Nucleus accumbens (tissue), 56 donors: ENCODE measurements around the gene RASGEF1B.

Source experiments
- DNase-seq, 56 donors: peaks; one replicate each; lab custom pipeline; 2025; lab: John Stamatoyannopoulos, UW

Gene RASGEF1B

DNA sequence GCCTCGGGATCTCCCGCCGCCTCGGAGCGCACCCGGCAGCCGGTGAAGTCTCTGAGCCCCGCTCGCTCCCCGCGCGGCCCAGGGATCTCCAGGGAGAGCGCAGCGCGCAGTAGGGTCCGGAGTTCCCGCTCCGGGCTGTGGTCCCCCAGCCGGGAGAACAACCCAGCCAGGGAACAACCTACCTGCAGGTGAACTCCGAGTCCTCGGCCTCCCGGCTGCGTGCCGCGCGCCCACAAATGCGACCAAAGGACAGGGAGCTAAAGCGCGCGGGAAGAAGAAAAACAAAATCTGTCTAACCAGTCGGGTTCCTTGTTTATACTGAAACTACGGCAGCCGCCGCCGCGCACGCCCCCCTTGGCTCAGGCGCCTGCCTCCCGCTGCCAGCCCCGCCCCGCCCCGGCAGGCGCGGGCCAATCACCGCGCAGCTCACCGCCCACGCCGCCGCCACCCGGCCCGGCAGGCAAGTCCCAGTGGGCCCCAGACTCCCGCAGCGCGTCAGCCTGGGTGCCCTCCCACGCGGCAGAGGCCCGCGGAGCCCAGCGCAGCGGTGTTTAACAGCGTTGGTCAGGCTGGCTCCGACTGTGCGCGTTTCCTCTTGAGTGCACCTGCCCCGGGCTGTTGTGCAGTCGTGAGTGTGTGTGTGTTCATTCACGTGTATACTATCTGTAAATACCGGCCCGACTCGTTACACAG is at the start of gene RASGEF1B:
Gene RASGEF1B (minus strand): TSS at position 320 of the 693 bp plus-strand sequence. CDS start 12,399 bp downstream, outside the sequence.
- DNase-seq: peak; percentile 12 to 94 (median 88)

DNA sequence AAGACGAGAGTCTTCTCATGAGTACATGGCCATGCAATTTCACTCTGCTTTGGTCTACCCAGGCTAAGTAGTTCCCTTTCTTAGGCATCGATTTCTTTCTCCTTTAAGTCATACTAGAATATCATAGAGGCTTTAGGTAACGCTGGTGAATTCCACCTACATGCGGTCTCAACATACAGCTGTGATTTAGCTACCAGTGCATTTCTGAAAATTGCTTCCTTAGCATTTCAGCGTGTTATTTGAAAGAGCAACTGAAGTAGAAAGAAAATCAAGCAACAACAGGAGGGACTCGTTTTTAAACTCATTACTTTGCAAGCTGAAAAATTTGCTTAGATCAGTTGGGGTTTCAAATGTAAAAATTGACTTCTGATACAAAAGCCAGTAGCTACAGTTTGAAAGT is 48.1 kb upstream of the RASGEF1B start:
- DNase-seq: no peak

DNA sequence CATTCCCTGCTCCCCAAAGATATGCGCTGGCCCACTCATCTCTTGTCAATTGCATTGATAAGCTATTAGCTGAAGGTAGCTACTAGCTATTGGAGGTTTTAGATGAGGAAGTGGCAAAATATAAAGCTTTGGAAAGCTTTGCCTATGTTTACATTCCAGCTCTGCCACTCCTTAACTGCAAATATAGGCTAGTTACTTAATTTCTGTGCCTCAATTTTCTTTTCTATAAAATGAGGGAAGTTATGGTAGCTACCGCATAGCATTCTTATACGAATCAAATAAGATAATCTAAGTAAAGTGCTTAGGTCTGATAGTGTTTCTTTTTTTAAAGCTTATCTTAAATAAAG is 47.7 kb upstream of the RASGEF1B start:
- DNase-seq: no peak

DNA sequence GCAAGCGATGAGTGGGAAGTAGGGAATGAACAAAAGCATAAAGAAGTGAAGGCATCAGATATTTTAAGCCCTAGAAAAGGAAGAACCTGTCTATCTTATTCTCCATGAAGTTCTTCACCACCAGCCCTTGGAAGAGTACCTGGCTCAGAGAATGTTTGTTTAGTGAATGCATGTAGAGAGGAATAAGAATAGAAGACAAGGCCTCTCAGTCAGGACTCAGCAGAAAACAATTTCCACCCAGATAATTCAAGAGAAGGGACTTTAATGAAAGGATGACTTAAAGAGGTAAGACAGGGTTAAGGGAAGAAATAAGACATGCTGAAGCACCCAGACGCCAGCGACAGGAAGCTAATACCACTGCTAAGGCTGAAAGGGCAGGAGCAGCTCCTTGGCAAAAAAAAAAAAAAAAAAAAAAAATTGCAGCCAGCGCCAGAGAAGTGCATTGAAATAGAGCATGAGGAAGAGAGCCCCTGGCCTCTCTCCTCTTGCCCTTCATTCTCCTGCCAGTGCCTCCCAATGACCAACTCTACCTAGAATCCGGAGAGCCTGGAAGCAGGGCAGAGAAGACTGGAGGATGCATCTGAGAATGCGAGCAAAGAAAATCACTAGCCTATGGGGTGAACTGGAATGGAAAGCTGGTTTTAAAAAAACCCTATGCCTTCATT is 47.2 kb upstream of the RASGEF1B start:
- DNase-seq: no peak

DNA sequence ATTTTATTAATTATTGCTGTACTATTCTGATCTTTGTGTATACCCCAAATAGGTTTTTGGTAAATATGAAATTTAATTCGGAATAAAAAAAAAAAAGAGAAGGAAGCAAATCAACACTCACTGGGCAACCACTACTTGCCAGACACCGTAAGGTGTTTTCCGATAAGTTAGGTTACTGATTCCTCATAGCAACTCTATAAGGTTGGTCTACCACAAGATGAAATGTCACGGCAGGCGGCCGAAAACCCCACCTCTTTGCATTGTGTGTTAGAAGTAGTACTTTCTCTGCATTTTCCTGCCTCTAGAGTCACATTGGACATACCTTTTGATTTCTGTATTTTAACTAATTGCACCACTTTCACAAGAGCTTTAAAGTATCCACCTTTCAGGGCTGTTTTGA is 44.5 kb upstream of the RASGEF1B start:
- no peak for DNase-seq

DNA sequence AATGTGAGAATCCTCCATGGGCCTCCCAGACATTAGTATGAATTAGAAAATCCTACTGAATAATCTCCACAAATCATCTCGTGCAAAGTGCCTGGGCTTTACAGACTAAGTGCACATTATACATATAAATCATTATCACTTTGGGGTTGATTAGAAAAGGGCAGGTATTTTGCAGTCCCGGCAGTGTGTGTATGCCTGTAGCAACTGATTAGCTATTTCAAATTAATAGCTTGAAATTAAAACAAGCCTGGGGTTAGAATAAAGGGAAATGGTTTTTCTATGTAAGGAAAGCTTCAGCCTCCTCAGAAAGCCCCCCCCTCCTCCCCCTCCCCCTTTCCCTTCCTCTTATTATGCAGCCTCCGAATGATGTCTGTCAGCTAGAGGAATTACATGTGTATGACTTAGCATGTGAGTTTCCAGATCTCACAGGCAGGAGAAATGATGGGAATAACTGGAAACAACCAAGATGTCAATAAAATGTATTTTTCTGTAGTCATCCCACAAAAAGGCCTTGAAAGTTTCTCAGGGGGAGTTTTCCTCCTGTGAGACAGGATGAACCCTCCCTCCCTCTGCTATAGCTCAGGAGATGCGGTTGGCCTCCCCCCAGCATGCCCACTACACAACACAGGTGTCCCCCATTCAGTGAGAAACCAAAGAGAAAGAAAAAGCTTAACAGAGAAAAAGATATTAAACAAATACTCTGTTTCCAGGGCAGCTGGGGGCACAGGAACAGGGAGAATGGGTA is 41.2 kb upstream of the RASGEF1B start:
- DNase-seq: no peak

DNA sequence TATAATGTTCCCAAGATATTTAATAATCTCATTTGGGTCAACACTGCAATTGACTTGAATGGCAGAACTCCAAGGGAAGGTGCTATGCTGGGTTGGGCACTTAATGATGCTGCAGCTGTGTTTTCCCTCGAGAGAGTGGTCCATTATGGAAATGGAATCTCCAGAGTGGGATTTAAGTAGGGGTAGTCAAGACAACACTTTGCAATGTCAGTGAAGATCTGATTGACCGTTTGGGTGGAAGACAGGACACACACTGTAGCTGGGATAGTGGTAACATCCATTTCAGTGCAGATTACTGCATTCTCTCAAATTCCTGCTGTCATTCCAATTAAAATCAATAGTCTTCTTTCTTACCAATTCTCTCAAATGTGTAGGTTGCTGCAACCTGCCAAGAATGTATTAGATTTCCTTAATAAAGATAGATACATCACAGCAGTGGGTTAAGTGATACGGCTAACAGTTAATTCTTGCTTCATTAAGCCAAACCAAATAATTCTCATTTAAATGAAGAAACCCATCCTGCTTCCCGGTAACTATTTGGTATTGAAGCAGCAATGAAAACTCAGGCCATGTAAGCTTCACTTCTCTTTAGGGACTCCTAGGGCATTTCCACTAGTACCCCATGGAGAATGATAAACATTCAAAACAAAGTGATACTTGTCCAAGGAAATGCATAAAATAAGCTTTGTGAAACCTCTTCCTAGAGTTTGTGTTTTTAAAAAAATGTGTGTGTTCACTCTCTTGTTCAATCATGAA is 40.5 kb upstream of the RASGEF1B start:
- no peak for DNase-seq

DNA sequence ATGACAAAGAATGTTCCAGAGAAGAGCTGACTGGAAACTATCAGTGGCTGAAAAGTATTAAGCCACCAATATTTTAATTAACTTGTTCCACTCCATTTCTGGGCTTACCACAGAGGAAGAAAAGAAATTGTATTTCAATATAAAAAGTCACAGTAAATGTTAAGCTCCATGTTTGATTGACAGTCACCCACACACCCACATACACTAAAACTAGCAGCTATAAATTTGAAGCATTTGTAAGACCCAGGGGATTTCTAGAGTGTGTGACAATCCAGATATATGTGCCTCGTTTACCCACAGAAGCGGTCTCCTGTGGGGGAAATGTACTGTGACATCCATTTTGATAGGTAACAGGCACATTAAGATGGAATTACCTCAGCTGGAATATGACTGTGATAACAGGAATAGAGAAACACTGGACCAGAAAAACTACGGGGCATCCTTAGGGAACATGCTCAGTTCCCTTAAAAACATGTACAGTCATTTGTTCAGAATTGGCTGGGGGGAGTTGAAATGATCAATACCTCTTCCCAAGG is 39.0 kb upstream of the RASGEF1B start:
- no peak for DNase-seq

DNA sequence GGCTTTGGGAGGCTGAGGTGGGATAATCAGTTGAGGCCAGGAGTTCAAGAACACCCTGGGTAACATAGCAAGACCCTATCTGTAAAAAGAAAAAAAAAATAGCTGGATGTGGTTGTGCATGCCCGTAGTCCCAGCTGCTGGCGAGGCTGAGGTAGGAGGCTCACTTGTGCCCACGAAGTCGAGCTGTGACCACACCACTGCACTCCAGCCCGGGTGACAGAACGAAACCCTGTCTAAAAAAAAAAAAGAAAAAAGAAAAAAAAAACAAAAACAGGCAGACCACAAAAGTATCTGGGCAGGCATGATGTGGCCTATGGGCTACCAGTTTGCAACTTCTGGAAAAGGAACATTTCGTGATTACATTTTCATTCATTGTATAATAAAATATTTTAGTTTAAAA is 38.1 kb upstream of the RASGEF1B start:
- no peak for DNase-seq

DNA sequence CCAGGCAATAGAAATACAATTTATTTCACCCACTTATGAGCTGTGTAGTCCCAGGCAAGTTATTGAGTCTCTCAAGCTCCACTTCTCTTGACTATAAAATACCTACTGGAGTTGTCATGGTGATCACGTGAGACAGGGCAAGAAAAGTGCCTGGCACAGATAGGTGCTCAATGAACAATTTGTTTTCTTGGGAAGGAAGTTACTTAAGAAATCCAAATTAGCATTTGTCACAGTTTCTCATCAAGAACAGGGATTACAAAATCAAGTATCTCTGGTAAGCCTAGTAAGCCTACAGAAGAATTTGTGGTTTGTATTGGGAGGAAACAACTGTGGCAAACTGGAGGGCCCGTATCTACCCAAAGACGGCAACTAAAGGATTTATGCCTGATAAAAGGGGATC is 37.5 kb upstream of the RASGEF1B start:
- no peak for DNase-seq

DNA sequence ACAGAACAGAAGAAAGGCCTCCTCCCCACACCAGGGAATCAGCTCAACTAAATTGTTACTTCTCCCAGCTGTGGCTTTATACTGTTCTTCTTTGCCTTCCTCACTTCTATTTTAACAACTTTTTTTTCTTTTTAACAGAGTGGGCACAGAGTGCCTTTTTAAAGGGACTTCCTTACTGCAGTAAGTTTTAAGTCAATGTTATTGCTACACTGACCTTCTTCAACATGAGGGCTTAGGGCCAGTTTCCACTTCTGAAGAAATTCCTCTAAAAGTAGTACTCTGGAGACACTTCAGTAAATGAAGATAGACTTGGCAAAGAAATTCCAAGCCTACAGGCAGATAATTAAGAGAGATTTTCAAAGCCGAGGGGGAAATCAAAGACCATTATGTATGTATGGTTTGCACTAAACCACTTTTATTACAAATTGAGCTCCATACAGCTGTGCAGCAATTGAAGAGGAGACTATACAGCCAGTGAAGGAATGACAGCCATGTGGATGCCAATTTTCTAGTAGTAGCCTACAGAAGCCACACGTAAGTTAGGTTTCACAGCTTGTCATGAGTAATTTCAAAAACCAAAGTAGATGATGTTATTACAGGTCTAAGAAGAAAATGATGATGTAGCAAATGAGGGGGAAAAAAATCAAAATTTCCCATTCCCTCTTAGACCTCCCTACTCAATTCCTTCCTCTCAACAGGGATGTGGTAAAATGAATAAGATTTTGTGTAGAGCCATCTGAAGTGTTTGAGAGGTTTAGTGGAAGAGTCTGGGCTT is 36.9 kb upstream of the RASGEF1B start:
- no peak for DNase-seq

DNA sequence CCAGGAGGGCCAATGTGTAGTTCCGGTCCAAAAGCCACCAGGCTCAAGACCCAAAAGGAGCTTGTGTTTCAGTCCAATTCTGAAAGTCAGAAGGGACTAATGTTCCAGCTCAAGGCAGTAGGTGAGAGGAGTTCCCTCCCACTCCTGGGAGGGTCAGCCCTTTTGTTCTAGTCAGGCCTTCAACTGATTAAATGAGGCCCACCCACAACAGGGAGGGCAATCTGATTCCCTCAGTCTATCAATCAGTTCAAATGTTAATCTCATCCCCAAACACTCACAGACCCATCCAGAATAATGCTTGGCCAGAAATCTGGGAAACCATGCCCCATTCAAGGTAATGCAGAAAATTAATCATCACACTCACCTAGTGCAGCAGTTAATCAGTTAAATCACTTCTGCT is 35.8 kb upstream of the RASGEF1B start:
- DNase-seq: no peak

DNA sequence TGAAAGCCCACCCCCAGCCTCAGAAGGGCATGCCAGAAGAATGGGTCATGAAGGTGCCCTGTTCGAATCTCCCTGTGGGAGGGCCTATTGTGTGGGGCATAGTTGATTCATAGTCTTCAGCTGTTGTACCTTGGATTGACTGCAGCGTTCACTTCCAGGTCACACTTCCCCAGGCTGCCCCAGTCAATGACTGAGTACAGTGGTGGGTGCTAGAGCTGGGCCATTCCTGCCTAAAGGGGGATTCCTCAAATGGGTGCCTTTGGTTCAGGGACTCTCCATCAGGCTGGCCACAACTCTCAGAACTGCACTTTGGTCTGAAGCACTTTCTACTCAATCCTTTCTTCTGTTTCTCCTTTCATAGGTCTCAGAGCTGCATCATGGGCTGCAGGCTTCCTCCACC is 35.0 kb upstream of the RASGEF1B start:
- DNase-seq: no peak

DNA sequence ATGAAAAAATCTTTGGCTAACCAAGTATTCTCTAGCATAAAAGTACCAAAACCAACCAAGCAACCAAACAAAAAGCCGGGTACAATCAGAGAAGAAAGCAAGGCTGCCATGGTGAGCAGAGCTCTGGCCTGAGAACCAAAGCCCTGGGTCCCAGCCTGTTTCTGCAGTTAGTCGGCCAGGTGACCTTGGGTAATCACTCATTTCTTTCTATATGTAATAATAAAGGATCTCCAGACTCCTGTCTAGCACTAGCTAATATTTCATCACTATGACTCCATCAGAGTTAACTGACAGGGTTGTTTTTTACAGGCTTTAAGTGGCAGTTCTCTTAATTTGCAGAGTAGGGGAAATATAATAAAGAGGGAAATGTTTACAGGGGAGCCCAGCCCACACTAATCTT is 34.0 kb upstream of the RASGEF1B start:
- no peak for DNase-seq

DNA sequence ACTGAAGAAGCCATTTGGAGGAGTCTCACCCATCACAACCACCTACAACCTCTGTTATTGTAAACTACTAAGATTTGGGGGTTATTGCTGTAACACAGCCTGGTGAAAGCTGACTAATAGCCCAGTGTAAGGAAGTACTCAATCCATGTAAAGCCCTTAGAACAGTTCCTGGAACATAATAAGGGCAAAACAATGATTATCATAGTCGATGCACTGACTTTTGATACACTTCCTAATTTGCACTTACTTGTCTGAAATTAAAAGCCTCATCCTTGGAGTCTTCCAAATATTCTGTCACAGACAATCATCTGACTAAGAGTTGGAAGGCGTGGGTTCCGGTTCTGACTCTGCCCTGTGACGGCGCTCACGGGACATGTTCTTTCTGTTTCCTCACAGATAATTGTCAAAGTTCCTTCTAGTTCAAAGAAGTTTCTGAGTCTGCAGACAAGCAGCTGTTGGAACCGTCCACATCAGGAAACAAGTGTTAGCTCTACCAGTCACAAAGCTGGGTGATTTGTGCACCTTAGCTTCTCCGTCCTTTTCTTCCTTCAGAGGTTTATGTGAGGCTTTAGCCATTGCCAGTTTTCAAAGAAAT is 33.4 kb upstream of the RASGEF1B start:
- peak in 30 of 56 donors; percentile 2 to 61 (median 24) for DNase-seq

DNA sequence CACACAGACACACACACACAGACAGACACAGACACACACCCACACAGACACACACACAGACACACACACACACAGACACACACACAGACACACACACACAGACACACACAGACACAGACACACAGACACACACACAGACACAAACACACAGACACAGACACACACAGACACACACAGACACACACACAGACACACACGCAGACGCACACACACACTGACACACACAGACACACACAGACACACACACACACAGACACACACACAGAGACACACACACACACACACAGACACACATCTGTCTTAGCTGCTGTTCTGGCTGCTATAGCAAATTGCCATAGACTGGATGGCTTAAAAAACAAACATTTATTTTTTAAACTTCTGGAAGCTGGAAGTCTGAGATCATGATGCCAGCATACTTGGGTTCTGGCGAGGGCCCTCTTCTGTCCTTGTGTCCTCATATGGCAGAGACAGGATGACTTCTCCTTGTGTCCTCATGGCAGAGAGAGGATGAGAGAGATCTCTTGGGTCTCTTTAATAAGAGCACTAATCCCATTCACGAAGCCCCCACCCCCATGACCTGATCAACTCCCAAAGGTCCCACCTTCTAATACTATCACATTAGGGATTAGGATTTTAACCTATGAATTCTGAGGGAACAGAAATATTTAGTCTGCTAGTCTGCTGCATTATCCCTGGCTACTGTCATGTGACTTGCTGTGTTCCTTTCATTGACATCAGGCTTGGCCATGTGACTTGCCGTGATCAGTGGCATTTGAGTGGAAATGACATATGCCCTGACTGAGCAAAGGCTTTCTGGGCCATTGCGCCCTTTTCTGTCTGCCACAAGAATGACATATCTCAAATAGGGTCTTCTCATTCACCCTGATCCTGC is 32.7 kb upstream of the RASGEF1B start:
- DNase-seq: peak in 4 of 56 donors; percentile 13 to 38 (median 24)

DNA sequence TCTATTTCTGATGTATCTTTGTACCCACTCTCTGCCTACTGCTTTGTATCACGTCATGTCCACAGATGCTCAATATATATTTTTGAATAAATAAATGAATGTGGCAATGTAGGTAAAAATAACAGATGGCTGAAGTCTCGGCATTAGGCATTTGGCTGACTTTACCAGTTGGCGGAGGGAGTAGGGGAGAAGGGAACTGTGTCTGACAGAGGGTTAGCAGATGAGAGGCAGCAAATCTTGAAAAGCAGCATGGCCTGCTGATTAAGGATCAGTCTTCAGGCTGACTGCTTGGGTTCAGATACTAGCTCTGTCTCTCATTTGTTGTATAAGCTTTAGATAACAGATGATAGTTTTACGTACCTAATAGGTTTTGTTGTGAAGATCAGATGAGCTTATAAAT is 31.9 kb upstream of the RASGEF1B start:
- no peak for DNase-seq

DNA sequence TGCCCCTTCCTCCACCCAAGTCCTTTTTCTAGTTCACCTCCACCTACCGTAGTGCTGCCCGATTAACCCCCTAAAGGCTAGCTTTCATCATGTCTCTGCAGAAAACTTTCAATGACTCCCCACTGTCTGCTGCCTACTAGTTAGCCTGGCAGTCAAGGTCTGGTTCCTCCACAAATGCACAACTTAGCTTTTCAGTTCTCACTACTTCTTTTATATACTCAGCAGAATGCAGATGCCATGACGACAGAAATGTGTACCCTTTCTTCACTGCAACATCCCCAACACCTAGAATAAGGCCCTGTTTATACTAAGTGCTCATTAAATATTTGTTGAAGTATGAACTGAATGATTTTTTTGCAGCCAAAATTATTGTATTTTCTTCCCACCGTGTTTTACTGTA is 30.9 kb upstream of the RASGEF1B start:
- no peak for DNase-seq

DNA sequence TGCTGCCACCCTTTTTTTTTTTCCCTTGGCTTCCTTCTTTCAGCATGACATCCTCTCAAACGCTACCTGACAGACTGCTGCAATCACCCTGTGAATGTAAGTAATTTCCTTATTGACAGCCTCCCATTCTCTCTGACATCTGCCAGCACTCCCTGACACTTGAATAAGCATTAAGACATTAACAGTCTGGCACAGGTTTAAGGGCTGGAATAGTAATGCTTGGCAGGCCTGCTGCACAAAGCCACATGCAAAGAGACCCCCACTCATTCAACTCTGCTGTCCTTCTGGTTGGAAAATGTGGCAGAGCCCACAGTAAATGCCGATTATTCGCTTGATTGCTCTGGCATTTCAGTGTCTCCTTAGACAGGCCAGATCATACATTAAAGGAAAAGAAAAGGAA is 28.1 kb upstream of the RASGEF1B start:
- DNase-seq: no peak
